Stimulated activated CD8-positive, alpha-beta memory T cell treated with anti-CD3 and anti-CD28 coated beads, Interleukin-15, amount 100 ng/mL, for 24 hours (primary cell): ENCODE data around the gene ARFGEF2.
"Not testable (repeated sequence)": the region's sequence is repeated elsewhere in the genome, so short reads cannot be mapped to it uniquely, and the experiment has no call there.

Experiments used
- DNase-seq: peaks from one replicate; pipeline ENCODE4 v3.0.0-alpha.2; 2020; ENCODE audit warnings: low read depth

Gene ARFGEF2

DNA sequence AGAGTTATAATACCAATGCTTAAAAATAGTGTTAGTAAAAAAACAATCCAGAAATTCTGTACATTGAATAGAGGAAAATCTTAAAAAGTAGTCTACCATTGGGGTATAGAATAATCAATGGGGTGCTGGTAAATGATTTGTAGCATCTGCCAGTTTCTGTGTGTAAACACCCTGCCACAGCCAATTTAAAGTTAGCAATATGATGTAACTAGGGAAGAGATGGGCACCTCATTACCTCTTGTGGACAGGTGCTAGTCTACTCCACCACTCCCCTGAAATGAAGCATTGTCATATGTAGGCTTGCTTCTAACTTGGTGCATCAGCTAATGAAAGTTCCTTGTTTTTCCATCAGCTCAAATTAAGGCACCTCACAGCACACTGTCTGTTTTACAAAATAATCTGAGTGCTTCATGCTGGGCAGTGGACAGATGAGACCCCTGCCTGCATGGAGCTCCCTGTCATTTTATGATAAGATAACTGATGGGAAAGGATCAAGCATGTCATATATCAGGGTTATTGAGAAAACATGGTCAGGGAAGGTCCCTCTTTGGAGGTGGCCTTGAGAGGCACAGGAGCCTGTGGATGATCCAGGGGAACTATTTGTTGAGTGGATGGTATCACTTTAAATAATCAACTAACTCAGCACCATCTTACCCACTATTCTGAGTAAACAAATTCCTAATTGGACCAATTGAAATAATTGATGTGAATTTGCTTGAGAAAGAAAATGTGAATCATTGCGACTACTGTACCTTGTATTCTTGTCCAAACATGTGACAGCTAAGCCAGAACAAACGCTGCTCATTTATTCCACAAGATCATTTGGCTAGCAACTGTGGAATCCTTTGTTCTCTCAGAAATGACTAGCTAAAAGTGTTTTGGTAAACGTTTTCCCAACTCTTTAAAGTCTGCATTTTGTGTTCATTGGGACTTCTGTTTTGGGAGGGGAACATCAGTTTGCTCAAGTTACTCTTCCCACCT, 78.7 kb downstream of the ARFGEF2 start:
- no peak for DNase-seq

DNA sequence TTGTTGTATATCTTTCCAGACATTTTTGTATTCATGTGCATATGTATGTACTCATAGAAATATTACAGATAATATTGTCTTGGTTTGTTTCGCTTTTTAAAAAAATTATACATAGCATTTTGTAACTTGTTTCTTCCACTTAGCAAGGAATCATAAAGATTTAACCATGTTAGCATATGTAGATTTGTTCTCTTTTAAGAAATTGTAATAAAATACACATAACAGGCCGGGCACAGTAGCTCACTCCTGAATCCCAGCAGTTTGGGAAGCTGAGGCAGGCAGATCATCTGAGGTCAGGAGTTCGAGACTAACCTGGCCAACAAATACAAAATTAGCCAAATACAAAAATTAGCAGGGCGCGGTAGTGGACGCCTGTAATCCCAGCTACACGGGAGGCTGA, 80.2 kb downstream of the ARFGEF2 start:
- DNase-seq, result no peak

DNA sequence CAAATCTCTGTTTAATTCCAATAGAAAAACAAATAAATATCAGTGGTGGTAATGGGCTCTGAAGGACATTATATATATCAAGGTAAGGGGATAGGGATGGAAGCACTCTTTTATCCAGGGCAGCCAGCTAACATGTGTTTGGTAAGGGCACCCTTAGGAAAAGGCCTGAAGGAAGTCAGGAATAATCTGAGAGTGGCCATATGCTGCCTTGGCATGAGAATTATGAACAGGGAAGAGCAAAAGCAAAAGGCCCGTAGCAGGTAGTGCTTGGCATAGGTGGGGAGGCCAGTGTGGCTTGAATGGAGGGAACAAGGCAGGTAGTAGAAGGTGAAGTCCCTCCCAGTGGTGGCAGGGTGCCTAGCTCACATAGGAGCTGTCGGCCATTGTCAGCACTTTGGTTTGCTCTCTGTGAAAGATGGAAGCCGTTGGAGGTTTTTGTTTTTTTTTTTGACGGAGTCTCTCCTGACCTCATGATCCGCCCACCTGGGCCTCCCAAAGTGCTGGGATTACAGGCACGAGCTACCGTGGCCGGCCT, 85.0 kb downstream of the ARFGEF2 start:
- DNase-seq, result no peak

DNA sequence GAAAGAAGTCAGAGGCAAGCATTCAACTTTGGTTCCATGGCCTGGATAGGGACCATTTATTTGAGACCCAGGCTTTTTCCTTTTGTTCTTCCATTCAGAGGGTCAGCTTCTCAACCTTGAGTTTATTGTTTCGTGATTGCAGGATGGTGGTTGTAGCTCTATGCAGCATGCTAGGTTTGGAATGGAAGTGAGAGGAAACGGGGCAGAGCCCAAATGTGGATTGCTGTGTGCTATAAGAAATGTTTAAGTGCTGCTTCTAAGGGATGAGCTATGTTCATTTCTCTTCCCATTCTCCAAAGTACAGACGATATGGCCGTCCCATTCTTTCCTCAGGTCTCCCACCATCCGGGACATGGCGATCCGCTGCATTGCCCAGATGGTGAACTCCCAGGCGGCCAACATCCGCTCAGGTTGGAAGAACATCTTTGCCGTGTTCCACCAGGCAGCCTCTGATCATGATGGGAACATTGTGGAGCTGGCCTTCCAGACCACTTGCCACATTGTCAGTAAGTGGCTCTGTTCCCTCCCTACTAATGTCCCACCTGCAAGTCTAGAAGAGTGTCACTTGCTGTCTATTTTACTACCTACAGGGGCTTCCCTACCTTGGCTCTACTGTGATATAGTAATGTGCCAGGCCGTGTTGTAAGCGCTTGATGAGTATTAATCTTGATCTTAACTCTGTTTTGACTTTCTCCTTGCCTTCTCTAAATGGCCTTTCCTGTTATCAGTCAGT, 88.6 kb downstream of the ARFGEF2 start:
- DNase-seq, result no peak

DNA sequence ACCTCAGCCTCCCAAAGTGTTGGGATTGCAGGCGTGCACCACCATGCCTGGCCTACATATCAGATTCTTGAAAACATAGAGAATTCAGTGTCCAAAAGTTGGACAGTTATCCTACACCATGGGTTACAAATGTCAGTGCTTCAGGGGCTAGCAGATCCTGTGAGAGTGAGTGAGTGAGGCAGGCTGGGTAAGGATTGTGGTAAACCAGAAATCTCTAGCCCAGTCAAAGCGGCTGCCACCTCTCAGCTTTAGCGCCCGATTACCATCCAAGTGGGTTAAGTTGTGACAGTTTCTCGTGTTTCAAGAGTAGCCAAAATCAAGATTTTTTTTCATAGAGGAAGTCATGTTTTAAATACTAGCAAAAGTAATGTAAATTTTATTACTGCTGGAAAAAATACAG, 102.7 kb downstream of the ARFGEF2 start:
- no peak for DNase-seq

DNA sequence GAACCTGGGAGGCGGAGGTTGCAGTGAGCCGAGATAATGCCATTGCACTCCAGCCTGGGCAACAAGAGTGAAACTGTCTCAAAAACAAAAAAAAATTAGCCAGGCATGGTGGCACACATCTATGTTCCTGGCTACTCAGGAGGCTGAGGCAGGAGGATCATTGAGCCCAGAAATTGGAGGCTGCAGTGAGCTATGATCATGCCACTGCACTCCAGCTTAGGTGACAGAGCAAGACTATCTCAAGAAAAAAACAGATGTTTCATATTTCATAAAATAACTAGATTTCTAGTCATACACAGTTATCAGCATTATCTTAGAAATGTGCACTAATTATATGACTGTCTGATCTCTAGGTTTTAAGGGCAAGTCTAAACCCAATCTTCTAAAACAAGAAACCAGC, 106.7 kb downstream of the ARFGEF2 start:
- not testable (repeated sequence) for DNase-seq

DNA sequence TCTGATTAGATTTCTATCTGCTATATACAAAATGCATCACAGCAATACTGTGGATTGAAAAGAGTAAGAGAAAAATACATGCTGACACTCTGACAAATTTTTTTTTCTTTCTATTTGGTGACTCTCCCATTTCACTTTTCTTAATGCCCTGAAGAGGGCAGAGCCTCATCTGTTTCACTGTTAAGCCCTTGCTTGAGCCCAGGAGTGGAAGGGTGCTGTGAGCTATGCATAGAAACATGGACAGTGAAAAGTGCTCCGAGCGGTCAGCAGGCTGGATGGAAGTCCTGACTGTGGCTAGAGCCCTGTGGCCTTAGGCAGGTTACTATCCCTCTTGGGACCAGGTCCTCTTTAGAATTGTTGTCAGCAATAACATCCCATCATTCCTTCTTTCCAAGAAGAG, 107.2 kb downstream of the ARFGEF2 start:
- DNase-seq, result no peak

DNA sequence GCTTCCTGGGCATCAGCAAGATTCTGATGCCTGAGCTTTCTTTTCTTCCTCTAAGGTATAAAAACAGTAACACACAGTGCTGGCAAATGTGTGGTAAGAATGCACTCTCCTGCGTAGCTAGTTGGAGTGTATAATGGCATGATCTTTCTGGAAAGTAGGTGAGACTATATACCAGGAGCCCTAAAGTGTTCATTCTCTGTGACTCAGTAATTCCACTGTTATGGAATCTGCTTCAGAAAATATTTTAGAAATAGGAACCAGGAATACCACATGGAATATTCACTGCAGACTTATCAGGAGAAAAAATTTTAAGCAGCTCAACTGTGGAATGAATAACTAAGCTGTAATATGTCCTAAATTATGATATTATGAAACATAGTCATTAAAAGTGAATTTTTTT, 107.7 kb downstream of the ARFGEF2 start:
- no peak for DNase-seq

DNA sequence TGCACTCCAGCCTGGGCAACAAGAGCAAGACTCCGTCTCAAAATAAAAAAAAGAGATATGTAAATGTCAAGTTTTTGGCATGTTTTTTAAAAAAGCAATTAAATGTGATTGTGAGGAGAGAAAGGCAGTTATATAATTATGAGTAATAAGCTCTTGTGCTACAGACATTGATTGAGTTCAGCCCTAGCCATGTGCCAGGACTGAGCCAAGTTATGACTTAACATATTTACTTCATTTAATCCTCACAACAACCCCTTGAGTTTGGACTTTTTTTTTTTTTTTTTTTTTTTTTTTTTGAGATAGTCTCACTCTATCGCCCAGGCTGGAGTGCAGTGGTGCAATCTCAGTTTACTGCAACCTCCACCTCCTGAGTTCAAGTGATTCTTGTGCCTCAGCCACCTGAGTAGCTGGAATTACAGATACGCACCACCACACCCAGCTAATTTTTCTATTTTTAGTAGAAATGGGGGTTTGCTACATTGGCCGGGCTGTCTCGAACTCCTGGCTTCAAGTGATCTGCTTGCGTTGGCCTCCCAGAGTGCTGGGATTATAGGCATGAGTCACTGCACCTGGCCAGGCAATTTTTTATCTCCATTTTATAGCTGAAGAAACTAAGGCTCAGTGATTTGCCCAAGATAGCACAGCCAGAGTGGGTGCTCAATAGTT, 109.6 kb downstream of the ARFGEF2 start:
- DNase-seq, result no peak

DNA sequence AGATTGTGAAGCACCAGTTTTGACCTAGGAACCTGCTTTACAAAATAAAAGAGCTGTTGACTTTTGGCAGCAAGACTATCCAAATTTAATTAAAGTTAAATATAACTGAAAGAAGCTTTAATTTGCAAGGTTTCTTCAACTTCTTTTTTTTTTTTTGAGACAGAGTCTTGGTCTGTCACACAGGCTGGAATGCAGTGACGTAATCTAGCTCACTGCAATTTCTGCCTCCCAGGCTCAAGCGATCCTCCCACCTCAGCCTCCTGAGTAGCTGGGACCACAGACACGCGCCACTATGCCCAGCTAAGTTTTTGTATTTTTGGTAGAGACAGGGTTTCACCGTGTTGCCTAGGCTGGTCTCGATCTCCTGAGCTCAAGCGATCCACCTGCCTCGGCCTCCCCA, 110.9 kb downstream of the ARFGEF2 start:
- no peak for DNase-seq

DNA sequence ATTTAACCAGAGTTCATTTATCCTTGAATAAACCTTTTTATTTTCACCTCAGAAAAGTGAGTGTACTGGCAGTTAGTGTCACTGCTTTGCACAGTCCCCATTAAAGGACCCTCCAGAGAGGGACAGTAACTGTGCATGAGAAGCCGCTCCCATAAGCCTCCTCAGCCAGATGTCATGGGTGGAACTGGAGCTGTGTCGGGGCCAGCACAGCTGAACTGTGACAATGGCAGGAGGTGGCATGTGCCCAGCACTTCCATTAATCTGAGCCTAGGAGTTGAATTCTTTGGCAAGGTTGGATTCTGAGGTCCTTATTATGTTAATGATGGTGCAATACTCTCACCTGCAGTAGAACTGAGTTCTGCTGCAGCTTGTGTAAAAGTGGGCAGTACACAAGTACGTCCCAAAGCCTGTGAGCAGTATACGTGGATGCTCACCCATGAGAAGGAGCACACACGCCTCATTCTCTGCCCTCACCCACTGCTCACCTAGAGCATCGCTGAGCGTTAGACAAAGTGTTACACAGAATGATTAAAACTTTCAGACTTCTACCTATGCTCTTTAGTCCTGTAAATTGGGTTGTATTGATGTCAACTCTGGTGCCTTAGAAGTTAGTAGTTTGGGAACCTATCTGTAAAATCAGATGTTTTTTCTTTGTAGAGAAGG, 112.7 kb downstream of the ARFGEF2 start:
- no peak for DNase-seq

DNA sequence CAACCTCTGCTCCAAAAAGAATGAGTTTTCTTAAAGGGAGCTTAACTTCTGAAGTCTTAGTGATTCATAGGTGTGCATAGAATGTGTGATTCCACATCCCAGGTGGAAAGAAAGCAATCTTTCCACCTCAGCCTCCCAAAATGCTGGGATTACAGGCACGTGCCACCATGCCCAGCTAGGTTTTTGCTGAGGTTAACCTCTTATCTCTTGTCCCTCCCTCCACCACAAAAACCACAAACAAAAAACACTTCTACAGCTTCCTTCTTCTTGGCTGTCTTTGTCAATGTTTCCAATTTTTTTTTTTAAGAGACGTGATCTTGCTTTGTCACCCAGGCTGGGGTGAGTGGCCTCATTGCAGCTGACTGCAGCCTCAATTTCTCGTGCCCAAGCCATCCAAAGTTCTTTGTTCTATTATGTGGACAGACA, 116.5 kb downstream of the ARFGEF2 start:
- DNase-seq, result no peak

DNA sequence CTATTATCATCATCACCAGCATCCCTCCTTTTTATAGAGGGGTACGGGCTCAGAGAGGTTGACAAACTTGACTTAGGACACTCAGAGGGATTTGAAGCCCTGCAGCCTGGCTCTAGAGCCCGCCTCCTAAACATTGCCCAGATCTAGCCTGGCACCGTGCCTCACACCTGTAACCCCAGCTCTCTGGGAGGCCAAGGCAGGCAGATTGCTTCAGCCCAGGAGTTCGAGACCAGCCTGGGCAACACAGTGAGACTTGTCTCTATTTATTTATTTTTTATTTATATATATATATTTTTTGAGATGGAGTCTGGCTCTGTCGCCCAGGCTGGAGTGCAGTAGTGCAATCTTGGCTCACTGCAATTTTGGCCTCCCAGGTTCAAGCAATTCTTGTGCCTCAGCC, 118.3 kb downstream of the ARFGEF2 start:
- DNase-seq, result no peak

DNA sequence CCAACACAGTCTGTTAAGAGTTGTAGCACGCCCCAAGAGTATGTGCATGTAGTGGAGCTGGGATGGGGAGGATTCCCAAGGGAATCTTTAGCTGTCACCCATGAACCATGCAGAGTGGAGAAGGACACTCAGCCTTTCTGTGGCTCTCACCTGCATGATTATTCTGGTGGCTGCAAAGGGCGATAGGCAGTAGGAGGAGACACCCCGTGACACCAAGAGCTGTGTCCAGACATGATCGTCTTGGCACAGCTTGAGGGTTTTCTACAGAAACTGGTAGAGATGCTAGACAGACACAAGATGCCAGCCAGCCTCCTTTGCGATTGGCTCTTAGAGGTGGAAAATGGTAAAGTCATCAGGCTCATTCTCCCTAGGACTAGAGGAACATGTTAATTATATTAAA, 121.5 kb downstream of the ARFGEF2 start:
- no peak for DNase-seq

DNA sequence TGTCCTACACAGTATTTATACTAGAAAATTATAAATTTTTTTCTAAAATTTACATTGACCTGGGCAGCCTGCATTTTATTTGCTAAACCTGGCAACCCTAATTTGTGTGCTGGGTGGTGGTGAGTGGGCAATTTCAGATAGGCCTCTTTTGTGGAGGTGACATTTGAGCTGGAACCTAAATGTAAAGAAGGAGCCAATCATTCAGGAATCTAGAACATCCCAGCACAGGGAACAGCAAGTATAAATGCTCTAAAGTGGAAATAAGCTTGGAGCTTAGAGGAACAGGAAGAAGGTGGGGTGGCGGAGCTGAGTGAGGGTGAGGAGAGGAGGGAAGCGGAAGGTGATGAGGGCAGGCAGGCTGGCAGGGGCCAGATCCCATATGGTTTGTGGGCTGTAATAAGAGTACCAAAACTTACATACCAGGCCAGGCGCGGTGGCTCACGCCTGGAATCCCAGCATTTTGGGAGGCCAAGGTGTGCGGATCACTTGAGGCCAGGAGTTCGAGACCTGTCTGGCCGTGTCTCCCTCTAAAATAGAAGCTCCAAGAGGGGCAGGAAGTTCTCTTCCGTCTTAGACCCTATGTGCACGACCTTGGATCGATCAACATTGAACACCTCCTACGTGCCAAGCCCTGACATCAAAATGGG, 124.1 kb downstream of the ARFGEF2 start:
- DNase-seq, result no peak

DNA sequence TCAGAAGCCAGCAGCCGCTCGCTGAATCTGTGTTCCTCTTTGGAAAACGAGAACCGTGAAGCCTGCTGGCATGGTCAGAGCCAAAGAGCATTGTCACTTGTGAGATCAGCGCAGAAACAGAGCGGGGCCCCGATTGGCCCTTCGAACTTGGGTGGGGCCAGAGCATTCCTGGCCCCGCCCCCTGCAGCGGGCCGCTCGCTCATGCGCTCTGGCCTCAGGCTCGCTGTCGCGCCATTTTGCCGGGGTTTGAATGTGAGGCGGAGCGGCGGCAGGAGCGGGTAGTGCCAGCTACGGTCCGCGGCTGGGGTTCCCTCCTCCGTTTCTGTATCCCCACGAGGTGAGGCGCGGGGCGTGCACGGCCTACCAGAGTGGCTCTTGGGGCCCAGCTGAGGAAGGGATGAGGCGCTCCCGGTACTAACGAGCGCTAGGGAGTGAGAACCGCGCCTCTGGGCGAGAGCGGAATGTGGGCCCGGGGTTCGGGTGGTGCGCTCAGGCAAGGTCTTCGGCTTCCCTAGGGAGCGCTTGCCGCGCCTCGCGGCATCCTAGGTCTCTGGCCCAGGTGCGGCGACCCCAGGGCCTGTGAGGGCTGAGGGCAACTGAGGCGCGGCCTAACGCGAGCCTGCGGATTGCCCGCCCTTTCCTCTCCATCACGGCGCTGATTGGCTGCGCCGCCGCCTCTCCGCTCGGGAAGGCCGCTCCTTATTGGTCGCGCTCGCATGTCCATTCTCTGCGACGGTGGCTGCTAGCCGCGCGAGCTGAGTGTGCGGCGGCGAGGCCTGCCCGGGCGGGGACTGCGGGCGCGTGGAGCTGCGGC, 124.8 kb downstream of the ARFGEF2 start, which contains the start of gene CSE1L:
Gene CSE1L, plus strand, starts transcription at position 226 of the 814 bp plus-strand sequence. CDS start 12,152 bp downstream, outside the sequence.
- DNase-seq, result peak; percentile 96

DNA sequence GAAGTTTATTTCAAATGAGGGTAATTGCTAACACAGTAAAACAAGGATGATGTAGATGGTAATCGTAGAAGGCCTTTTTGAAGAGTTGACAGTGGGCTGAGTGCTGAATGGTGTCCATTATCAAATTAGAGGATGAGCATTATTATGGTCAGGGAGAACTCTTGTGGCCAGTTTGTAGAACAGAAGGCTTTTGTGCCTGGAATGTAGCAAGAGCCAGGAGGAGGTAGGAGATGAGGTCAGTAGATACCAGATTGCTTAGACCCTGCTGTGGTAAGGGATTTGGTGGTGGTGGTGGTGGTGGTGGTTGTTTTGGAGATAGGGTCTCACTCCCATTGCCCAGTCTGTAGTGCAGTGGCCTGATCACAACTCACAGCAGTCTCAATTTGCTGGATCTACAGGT, 130.8 kb downstream of the ARFGEF2 start:
- no peak for DNase-seq

DNA sequence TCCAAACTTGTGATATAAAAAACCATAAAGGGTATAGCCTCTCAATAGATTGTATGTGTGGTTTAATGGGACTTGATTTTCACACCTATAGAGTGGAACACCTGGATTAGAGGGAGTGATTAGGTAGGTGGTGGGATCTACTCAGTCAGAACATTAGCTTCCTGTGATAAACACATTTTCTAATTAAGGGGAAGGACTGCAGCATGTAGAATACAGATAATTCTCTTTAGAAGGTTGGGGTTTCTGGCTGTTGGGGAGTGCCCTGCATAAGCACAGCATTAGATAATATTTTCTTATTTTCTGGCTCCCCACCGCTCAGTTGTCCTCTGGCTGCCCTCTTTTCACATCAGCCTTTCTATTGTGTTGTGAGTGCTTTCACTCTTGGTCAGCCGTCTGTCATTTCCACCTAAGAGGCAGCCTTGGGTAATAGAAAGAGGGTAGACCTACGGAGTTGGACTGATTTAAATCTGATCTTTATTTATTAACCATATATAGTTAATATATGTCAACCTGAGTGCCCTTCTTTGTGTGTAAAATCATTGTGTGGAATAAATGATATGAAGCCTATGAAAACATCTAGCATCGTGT, 132.6 kb downstream of the ARFGEF2 start:
- no peak for DNase-seq

DNA sequence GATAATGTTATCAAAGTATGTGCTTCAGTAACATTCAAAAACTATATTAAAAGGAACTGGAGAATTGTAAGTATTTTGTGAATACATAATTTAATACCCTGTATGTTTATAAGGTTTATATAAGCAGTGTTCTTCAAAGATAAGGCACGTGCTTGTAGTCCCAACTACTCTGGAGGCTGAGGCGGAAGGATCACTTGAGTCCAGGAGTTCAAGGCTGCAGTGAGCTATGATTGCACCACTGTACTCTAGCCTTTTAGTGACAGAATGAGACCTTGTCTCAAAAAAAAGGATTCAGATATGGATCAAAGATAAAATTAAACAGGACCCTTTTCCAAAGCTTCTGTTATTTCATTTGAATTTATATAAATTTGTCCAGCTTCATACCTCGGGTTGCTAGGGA, 141.8 kb downstream of the ARFGEF2 start:
- DNase-seq, result no peak

DNA sequence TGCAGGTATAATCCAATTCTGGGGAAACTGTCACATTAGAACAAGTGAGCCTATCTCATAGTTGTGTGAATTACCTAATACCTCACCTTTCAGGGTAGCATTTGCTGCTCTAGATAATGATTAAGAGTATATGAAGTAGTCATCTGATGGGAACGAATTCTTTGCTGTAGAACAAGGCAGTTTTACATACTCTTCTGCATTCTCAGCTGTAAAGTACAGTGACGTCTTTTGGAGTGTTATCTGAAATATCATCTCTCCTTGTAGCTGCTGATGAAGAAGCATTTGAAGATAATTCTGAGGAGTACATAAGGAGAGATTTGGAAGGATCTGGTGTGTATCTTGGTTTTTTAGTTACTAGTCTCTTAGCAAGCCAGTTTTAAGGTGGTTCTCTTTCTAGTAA, 153.0 kb downstream of the ARFGEF2 start:
- no peak for DNase-seq
